Heart left ventricle (tissue), 13 donors: ENCODE results near the gene KCNE2.

ENCODE experiments used
- CTCF ChIP-seq, 12 donors: fragments of 200-600 bp; sonication (generic) in 4 of 12; IDR thresholded peaks; one replicate each; pipeline versions ENCODE4 v1.5.0 to v1.8.0; 2018 to 2022; ENCODE audit warnings: antibody characterized with exemption in 12 of 12, mild to moderate bottlenecking in 5 of 12
- POLR2A ChIP-seq, 2 donors: fragments of 450-650 bp; IDR thresholded peaks; one replicate each; pipeline ENCODE4 v1.6.1; 2017; ENCODE audit warnings: antibody characterized with exemption in 2 of 2, mild to moderate bottlenecking in 2 of 2, moderate library complexity in 2 of 2
- donor health status: ischemic (EF 13 %, LVEDD 7.1; RV severe dilation, severe dysfunction).
- donor health status: DM: no; HTN: yes; CAD: no.
- donor health status: DM: no; HTN: no; CAD: no.
- donor health status: ischemic (EF 25% LVEDD 6.9; RV normal size, moderate dysfunction).
- donor health status: ischemic (EF 25% LVEDD 5.7; RV mildly dilated, moderate dysfunction).
- donor health status: ischemic (EF 35%, LVEDD 5.7; RV mildly dilated, moderate dysfunction).
- donor health status: nonischemic (EF 11% LVEDD 7.7; RV severe dilation, severe dysfunction).
- donor health status: DM: yes; HTN: yes; CAD: no.
- donor health status: PGD.
- donor health status: ischemic (EF 29% LVEDD 5.4; RV normal size, mild dysfunction).
- donor health status: nonischemic (EF 23%, LVEDD 6.1; RV moderate dilation, normal function).

GRCh38 chr21:34331726-34332125, 32.1 kb upstream of the KCNE2 start:
- no peak for TF ChIP-seq POLR2A (IDR thresholded peaks at IDR 0.05)
- no peak for TF ChIP-seq CTCF (IDR thresholded peaks at IDR 0.05)
